AG09319 (cell line): ENCODE results near the gene SLC6A12.

Source experiments
- DNase-seq: peaks from one replicate; pipeline ENCODE4 v3.0.0-alpha.2; 2010; ENCODE audit warnings: low read depth; ENCODE audit errors: extremely low read depth
- CTCF ChIP-seq: IDR thresholded peaks from 2 replicates; pipeline ENCODE4 v1.5.1; 2011; ENCODE audit warnings: low read depth, mild to moderate bottlenecking, inconsistent platforms, low read length, moderate library complexity

Gene SLC6A12

GRCh38 chr12:176321-177181 is 37.4 kb downstream of the SLC6A12 start:
- no peak for TF ChIP-seq CTCF
- DNase-seq, result no peak

DNA sequence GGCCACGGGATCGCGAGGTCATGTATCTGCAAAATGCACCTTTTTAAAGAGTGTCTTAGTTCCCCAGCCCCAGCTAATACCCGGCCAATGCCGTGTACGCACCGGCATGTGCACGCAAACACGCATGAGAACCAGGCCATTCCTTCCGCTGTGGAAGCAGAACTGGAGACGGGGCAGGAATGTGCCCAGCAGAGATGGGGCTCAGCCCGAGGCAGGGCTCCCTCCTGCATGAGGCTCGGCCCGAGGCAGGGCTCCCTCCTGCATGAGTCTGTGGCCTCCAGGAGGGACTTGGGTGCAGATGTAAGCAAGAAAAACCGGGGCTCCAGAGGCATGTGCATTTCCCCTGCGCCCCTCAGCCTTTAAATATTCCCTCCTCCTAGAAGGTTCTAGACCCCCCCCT is 38.2 kb downstream of the SLC6A12 start:
- no peak for TF ChIP-seq CTCF
- DNase-seq, result no peak

DNA sequence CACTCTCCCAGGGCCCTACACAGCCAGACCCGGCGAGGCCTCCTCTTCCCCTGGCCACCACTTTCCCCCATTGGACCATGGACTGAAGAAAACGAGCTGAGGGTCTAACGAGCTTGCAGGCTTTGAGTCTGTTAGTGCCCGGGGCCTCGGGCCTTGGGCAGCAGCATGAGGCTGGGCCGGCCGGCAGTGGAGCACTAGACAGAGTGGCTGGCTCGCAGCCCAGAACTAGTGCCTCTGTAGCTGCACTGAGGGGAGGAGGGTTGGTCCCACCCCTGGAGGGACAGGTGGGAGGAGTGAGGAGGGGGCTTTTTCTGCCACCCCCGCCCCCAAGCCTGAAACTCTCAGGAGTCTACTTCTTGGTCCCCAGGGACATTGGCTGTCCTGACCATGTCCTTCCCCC is 38.7 kb downstream of the SLC6A12 start:
- TF ChIP-seq CTCF, result no peak
- DNase-seq, result no peak

GRCh38 chr12:174596-174995 is 39.4 kb downstream of the SLC6A12 start:
- no peak for DNase-seq
- no peak for TF ChIP-seq CTCF

- DNase-seq, result no peak
Measured at GRCh38 chr12:174124-174523, 39.8 kb downstream of the SLC6A12 start.

GRCh38 chr12:172732-173161 is 41.2 kb downstream of the SLC6A12 start:
- no peak for TF ChIP-seq CTCF
- no peak for DNase-seq

More at GRCh38 chr12:174124-174523, 39.8 kb downstream of the SLC6A12 start:
- no peak for TF ChIP-seq CTCF
